ENCODE data around the gene APOB.
A peak's percentile ranks its signal among the peaks of the same experiment; 100 is the strongest.

APOB gene

GRCh38 chr2:21052044-21052443, 8.2 kb upstream of the APOB start:
- Histone ChIP-seq H3K4ac (ENCODE audit: low read depth, low read length) (no peak overlapping the region), H4K5ac (ENCODE audit: low read length) (no peak overlapping the region), H3K79me2 (ENCODE audit: control insufficient read depth, insufficient read depth, low read length) (no peaks in the 10 kb centered on the region), H3K9ac (ENCODE audit: low read length) (no peak overlapping the region), H2BK120ac (ENCODE audit: low read depth, low read length) (no peak overlapping the region), H4K8ac (ENCODE audit: low read depth, low read length) (no peak overlapping the region), H3K4me2 (ENCODE audit: low read length) (no peak overlapping the region), H3K4me1 (ENCODE audit: control insufficient read depth, low read depth, low read length) (peaks cover 2% of the 10 kb centered on the region), H2AK5ac (ENCODE audit: low read length) (no peak overlapping the region), H3K79me1 (ENCODE audit: low read length) (no peaks in the 10 kb centered on the region), H2BK5ac (ENCODE audit: low read length) (no peak overlapping the region), H3K56ac (ENCODE audit: low read length) (no peak overlapping the region), H2BK15ac (replicated peaks; ENCODE audit: low read depth) (no peak overlapping the region), H3K27ac (ENCODE audit: low read depth, low read length) (no peak overlapping the region), H3K4me3 (ENCODE audit: low read length) (no peak overlapping the region), H3K18ac (ENCODE audit: low read length) (no peak overlapping the region), H3K23ac (ENCODE audit: low read length) (no peak overlapping the region), H3K36me3 (ENCODE audit: control insufficient read depth, insufficient read depth, low read length) (no peaks in the 10 kb centered on the region), H3K27me3 (ENCODE audit: insufficient read depth, low read length, poor library complexity) (no peaks in the 10 kb centered on the region)
- peak; percentile 86 for DNase-seq
- no CpG with 5 or more reads among the region's 4 CpGs for WGBS (ENCODE audit: extremely low coverage, insufficient coverage, low lambda C conversion rate)

GRCh38 chr2:21050164-21050563, 6.3 kb upstream of the APOB start:
- H3K4me2 ChIP-seq (ENCODE audit: low read length) = no peak overlapping the region
- H3K36me3 ChIP-seq (ENCODE audit: control insufficient read depth, insufficient read depth, low read length) = no peaks in the 10 kb centered on the region
- no peak overlapping the region for H2BK120ac ChIP-seq (ENCODE audit: low read depth, low read length)
- no peaks in the 10 kb centered on the region for H3K4me1 ChIP-seq (ENCODE audit: control insufficient read depth, low read depth, low read length)
- no peak overlapping the region for H2BK5ac ChIP-seq (ENCODE audit: low read length)
- H3K23ac ChIP-seq (ENCODE audit: low read length) = no peak overlapping the region
- no peak overlapping the region for H2AK5ac ChIP-seq (ENCODE audit: low read length)
- no peak overlapping the region for H3K4me3 ChIP-seq (ENCODE audit: low read length)
- no peaks in the 10 kb centered on the region for H3K79me2 ChIP-seq (ENCODE audit: control insufficient read depth, insufficient read depth, low read length)
- no peak overlapping the region for H3K27ac ChIP-seq (ENCODE audit: low read depth, low read length)
- H2BK15ac ChIP-seq (replicated peaks; ENCODE audit: low read depth) = no peak overlapping the region
- no peak overlapping the region for H3K9ac ChIP-seq (ENCODE audit: low read length)
- no peak overlapping the region for H4K8ac ChIP-seq (ENCODE audit: low read depth, low read length)
- H3K4ac ChIP-seq (ENCODE audit: low read depth, low read length) = no peak overlapping the region
- DNase-seq = no peak
- H3K18ac ChIP-seq (ENCODE audit: low read length) = no peak overlapping the region
- H3K79me1 ChIP-seq (ENCODE audit: low read length) = no peaks in the 10 kb centered on the region
- H3K27me3 ChIP-seq (ENCODE audit: insufficient read depth, low read length, poor library complexity) = no peaks in the 10 kb centered on the region
- no peak overlapping the region for H4K5ac ChIP-seq (ENCODE audit: low read length)
- H3K56ac ChIP-seq (ENCODE audit: low read length) = no peak overlapping the region

- no CpG with 5 or more reads among the region's 8 CpGs for WGBS (ENCODE audit: extremely low coverage, insufficient coverage, low lambda C conversion rate)
- Histone ChIP-seq H2BK15ac (replicated peaks; ENCODE audit: low read depth) (no peak overlapping the region), H4K8ac (ENCODE audit: low read depth, low read length) (no peak overlapping the region), H3K27me3 (ENCODE audit: insufficient read depth, low read length, poor library complexity) (no peaks in the 10 kb centered on the region), H3K4me2 (ENCODE audit: low read length) (no peak overlapping the region), H3K4me1 (ENCODE audit: control insufficient read depth, low read depth, low read length) (no peaks in the 10 kb centered on the region), H3K4me3 (ENCODE audit: low read length) (no peak overlapping the region), H3K27ac (ENCODE audit: low read depth, low read length) (no peak overlapping the region), H2BK5ac (ENCODE audit: low read length) (no peak overlapping the region), H3K79me2 (ENCODE audit: control insufficient read depth, insufficient read depth, low read length) (no peaks in the 10 kb centered on the region), H3K4ac (ENCODE audit: low read depth, low read length) (no peak overlapping the region), H3K23ac (ENCODE audit: low read length) (no peak overlapping the region), H3K36me3 (ENCODE audit: control insufficient read depth, insufficient read depth, low read length) (no peaks in the 10 kb centered on the region), H2AK5ac (ENCODE audit: low read length) (no peak overlapping the region), H3K79me1 (ENCODE audit: low read length) (no peaks in the 10 kb centered on the region), H3K56ac (ENCODE audit: low read length) (no peak overlapping the region), H4K5ac (ENCODE audit: low read length) (no peak overlapping the region), H2BK120ac (ENCODE audit: low read depth, low read length) (no peak overlapping the region), H3K18ac (ENCODE audit: low read length) (no peak overlapping the region), H3K9ac (ENCODE audit: low read length) (no peak overlapping the region)
- DNase-seq = peak; percentile 57
Observed at GRCh38 chr2:21047141-21048009, 3.5 kb upstream of the APOB start.

GRCh38 chr2:21046506-21046905, 2.6 kb upstream of the APOB start:
- no peak overlapping the region for H4K5ac ChIP-seq (ENCODE audit: low read length)
- H2BK15ac ChIP-seq (replicated peaks; ENCODE audit: low read depth) = no peak overlapping the region
- H2BK5ac ChIP-seq (ENCODE audit: low read length) = no peak overlapping the region
- H2AK5ac ChIP-seq (ENCODE audit: low read length) = no peak overlapping the region
- no peaks in the 10 kb centered on the region for H3K4me1 ChIP-seq (ENCODE audit: control insufficient read depth, low read depth, low read length)
- no peak overlapping the region for H3K4me2 ChIP-seq (ENCODE audit: low read length)
- no peak overlapping the region for H3K18ac ChIP-seq (ENCODE audit: low read length)
- H3K79me2 ChIP-seq (ENCODE audit: control insufficient read depth, insufficient read depth, low read length) = no peaks in the 10 kb centered on the region
- no peaks in the 10 kb centered on the region for H3K79me1 ChIP-seq (ENCODE audit: low read length)
- no peaks in the 10 kb centered on the region for H3K36me3 ChIP-seq (ENCODE audit: control insufficient read depth, insufficient read depth, low read length)
- no peak overlapping the region for H3K4ac ChIP-seq (ENCODE audit: low read depth, low read length)
- no peak overlapping the region for H2BK120ac ChIP-seq (ENCODE audit: low read depth, low read length)
- H3K27me3 ChIP-seq (ENCODE audit: insufficient read depth, low read length, poor library complexity) = no peaks in the 10 kb centered on the region
- no peak overlapping the region for H3K9ac ChIP-seq (ENCODE audit: low read length)
- H4K8ac ChIP-seq (ENCODE audit: low read depth, low read length) = no peak overlapping the region
- no peak overlapping the region for H3K56ac ChIP-seq (ENCODE audit: low read length)
- H3K27ac ChIP-seq (ENCODE audit: low read depth, low read length) = no peak overlapping the region
- WGBS (ENCODE audit: extremely low coverage, insufficient coverage, low lambda C conversion rate) = no CpG with 5 or more reads among the region's 2 CpGs
- H3K23ac ChIP-seq (ENCODE audit: low read length) = no peak overlapping the region
- no peak for DNase-seq
- no peak overlapping the region for H3K4me3 ChIP-seq (ENCODE audit: low read length)

GRCh38 chr2:21044694-21045371, 960 bp upstream of the APOB start:
- no CpG with 5 or more reads among the region's 20 CpGs for WGBS (ENCODE audit: extremely low coverage, insufficient coverage, low lambda C conversion rate)
- Histone ChIP-seq H3K4ac (ENCODE audit: low read depth, low read length) (no peak overlapping the region), H4K8ac (ENCODE audit: low read depth, low read length) (no peak overlapping the region), H3K4me2 (ENCODE audit: low read length) (no peak overlapping the region), H3K23ac (ENCODE audit: low read length) (no peak overlapping the region), H2BK120ac (ENCODE audit: low read depth, low read length) (no peak overlapping the region), H2BK5ac (ENCODE audit: low read length) (no peak overlapping the region), H3K27me3 (ENCODE audit: insufficient read depth, low read length, poor library complexity) (no peaks in the 10 kb centered on the region), H3K4me1 (ENCODE audit: control insufficient read depth, low read depth, low read length) (no peaks in the 10 kb centered on the region), H2AK5ac (ENCODE audit: low read length) (no peak overlapping the region), H3K4me3 (ENCODE audit: low read length) (no peak overlapping the region), H2BK15ac (replicated peaks; ENCODE audit: low read depth) (no peak overlapping the region), H3K79me2 (ENCODE audit: control insufficient read depth, insufficient read depth, low read length) (no peaks in the 10 kb centered on the region), H3K56ac (ENCODE audit: low read length) (no peak overlapping the region), H4K5ac (ENCODE audit: low read length) (no peak overlapping the region), H3K18ac (ENCODE audit: low read length) (no peak overlapping the region), H3K9ac (ENCODE audit: low read length) (no peak overlapping the region), H3K79me1 (ENCODE audit: low read length) (no peaks in the 10 kb centered on the region), H3K36me3 (ENCODE audit: control insufficient read depth, insufficient read depth, low read length) (no peaks in the 10 kb centered on the region), H3K27ac (ENCODE audit: low read depth, low read length) (no peak overlapping the region)
- DNase-seq = no peak

Data from mesendoderm (in vitro differentiated cells).